ENCODE results near the gene SPON1. TPM values are rescaled to one million over a fixed set of nuclear protein-coding genes. Genes with fewer than 3 reads are reported as not detected.

The SPON1 gene
- total and polyA plus RNA-seq, 2 of the 8 experiments (the other 6 are each of a cell fraction or from before 2014, with no cell fraction given): 1.5 to 5.4 TPM

- DNase-seq (ENCODE audit: low read depth in 1 of 2, low spot score in 2 of 2) (no peak), FAIRE-seq (no peak)
- Histone ChIP-seq H3K9me3 (ENCODE audit: insufficient read depth in 2 of 2, low read depth in 1 of 2, low read length in 1 of 2) (no peaks in the 10 kb centered on the region), H3K4ac (replicated peaks; ENCODE audit: insufficient read length, low read depth, low read length) (no peak overlapping the region), H3K23me2 (ENCODE audit: low read depth, low read length) (no peaks in the 10 kb centered on the region; the same call in 1 of the 2 replicates), H4K91ac (replicated peaks; ENCODE audit: insufficient read length, low read length) (no peak overlapping the region), H4K8ac (ENCODE audit: extremely low read depth, insufficient read depth, low read length) (no peak overlapping the region), H3K23ac (ENCODE audit: insufficient read length) (no peak overlapping the region), H2BK5ac (ENCODE audit: low read depth, low read length) (no peak overlapping the region), H4K20me1 (replicated peaks in 1 of 2; ENCODE audit: control insufficient read depth in 1 of 2, insufficient read depth in 2 of 2, low read length in 2 of 2) (no peaks in the 10 kb centered on the region), H2BK120ac (replicated peaks; ENCODE audit: low read depth, low read length) (no peak overlapping the region), H3K56ac (replicated peaks; ENCODE audit: insufficient read length, low read depth, low read length) (no peak overlapping the region), H3K79me2 (ENCODE audit: control insufficient read depth in 1 of 2, insufficient read depth in 2 of 2, low read length in 2 of 2) (no peaks in the 10 kb centered on the region), H2AK5ac (ENCODE audit: low read depth, low read length) (no peak overlapping the region), H3K14ac (ENCODE audit: insufficient read length) (no peak overlapping the region), H3K27me3 (replicated peaks in 1 of 4; ENCODE audit: control insufficient read depth in 3 of 4, extremely low read depth in 1 of 4, insufficient read depth in 3 of 4, low read length in 3 of 4) (no peaks in the 10 kb centered on the region), H3K18ac (ENCODE audit: extremely low read depth, low read length) (no peak overlapping the region), H3K79me1 (ENCODE audit: low read depth, low read length) (no peaks in the 10 kb centered on the region), H2AFZ (ENCODE audit: low read length) (peak overlapping the region; percentile 78), H3K36me3 (ENCODE audit: control insufficient read depth in 2 of 4, insufficient read depth in 4 of 4, low read length in 3 of 4) (no peaks in the 10 kb centered on the region), H4K5ac (ENCODE audit: insufficient read length, low read depth, low read length) (no peak overlapping the region), H3K4me3 (ENCODE audit: extremely low read depth in 1 of 4, insufficient read depth in 2 of 4, low read depth in 3 of 4, low read length in 4 of 4) (no peak overlapping the region), H3K27ac (ENCODE audit: low read depth, low read length) (no peak overlapping the region), H3K4me2 (ENCODE audit: insufficient read depth in 1 of 2, low read depth in 2 of 2, low read length in 2 of 2) (no peak overlapping the region), H3K9ac (replicated peaks in 1 of 4; ENCODE audit: extremely low read depth in 1 of 4, low read depth in 3 of 4, low read length in 3 of 4) (no peak overlapping the region), H2BK15ac (ENCODE audit: low read length) (no peak overlapping the region), H3K4me1 (replicated peaks in 1 of 4; ENCODE audit: control insufficient read depth in 3 of 4, insufficient read depth in 4 of 4, low read length in 3 of 4) (no peaks in the 10 kb centered on the region; a peak in 1 of 7 replicates), H2BK12ac (ENCODE audit: low read depth, low read length) (no peak overlapping the region), H2BK20ac (ENCODE audit: low read length) (no peak overlapping the region)
- WGBS, 2 experiments (ENCODE audit: extremely low coverage in 1 of 2, insufficient coverage in 1 of 2, insufficient read length in 1 of 2, insufficient replicate concordance in 2 of 2, low coverage in 1 of 2, low lambda C conversion rate in 2 of 2, missing lambda C conversion rate in 1 of 2): 93% methylated on average over 4 of the region's 4 CpGs; no CpG with 5 or more reads in 1 of the 2 experiments
- ChIA-PET POLR2A (ENCODE audit: partially characterized antibody) (no interaction called here), CTCF (ENCODE audit: partially characterized antibody) (interaction anchor here (1.0 to 2.8 kb wide), 11 partner anchors 9 to 191 kb away, joined by 3 to 14 read pairs (median 3); partner anchors contain the start of gene SPON1)
- no peak for TF ChIP-seq BACH1 (IDR thresholded peaks at IDR 0.05; ENCODE audit: low read length)
- no peak for TF ChIP-seq NRF1 (IDR thresholded peaks at IDR 0.05; ENCODE audit: low read depth, low read length)
- TF ChIP-seq MAFK (IDR thresholded peaks at IDR 0.05; ENCODE audit: low read depth, low read length): no peak
- TF ChIP-seq TAF7 (optimal IDR thresholded peaks at IDR 0.05; ENCODE audit: borderline replicate concordance, low read depth, low read length): no peak
- no peak for TF ChIP-seq SIRT6 (IDR thresholded peaks at IDR 0.05; ENCODE audit: low read length)
- no peak for TF ChIP-seq FOSL1 (IDR thresholded peaks at IDR 0.05; ENCODE audit: insufficient read depth, low read depth, low read length)
- TF ChIP-seq GTF2F1 (IDR thresholded peaks at IDR 0.05; ENCODE audit: borderline replicate concordance, low read depth, low read length): no peak
- TF ChIP-seq ZNF274 (IDR thresholded peaks at IDR 0.05; ENCODE audit: borderline replicate concordance, extremely low read depth, low read length): no peak
- TF ChIP-seq EZH2 (IDR thresholded peaks at IDR 0.05; ENCODE audit: low read depth, low read length, severe bottlenecking): no peak
- TF ChIP-seq CHD1 (IDR thresholded peaks at IDR 0.05; ENCODE audit: low read depth, low read length): no peak
- no peak; the same call in 1 of the 2 replicates for TF ChIP-seq CEBPB (IDR thresholded peaks at IDR 0.05; ENCODE audit: low read depth, low read length)
- no peak for TF ChIP-seq SP2 (IDR thresholded peaks at IDR 0.05; ENCODE audit: low read length)
- TF ChIP-seq CBX8 (IDR thresholded peaks at IDR 0.05; ENCODE audit: borderline replicate concordance, low read depth, low read length): no peak
- TF ChIP-seq ATF2 (IDR thresholded peaks at IDR 0.05; ENCODE audit: low read length): no peak
Measured at GRCh38 chr11:14041565-14041964, 79.0 kb downstream of the SPON1 start.
